H1 (cell line): ENCODE data around the gene LPO. TPM values are rescaled to one million over a fixed set of nuclear protein-coding genes. Genes with fewer than 3 reads are reported as not detected.

Experiments used
- CTCF ChIA-PET: fragments of 300-600 bp; sonication (Branson Sonifier 250); formaldehyde crosslinking; loops from one replicate; lab custom pipeline; 2021; ENCODE audit not compliant: partially characterized antibody; lab: Charles Lee
- POLR2A ChIA-PET: fragments of 300-600 bp; sonication (Branson Sonifier 250); formaldehyde crosslinking; loops from one replicate; lab custom pipeline; 2021; ENCODE audit warnings: inconsistent platforms; ENCODE audit not compliant: partially characterized antibody; lab: Charles Lee
- DNase-seq, 2 experiments: peaks; one replicate each; pipeline versions ENCODE4 v3.0.0 to v3.0.0-alpha.2; 2010 to 2022; ENCODE audit warnings: low spot score in 2 of 2, low read depth in 1 of 2, mixed read lengths in 1 of 2
- FAIRE-seq: peaks from 2 replicates; lab custom pipeline; 2011; peaks lifted over from hg19 to GRCh38; lab: Jason Lieb, UNC
- H2AFZ ChIP-seq: 2 replicates; pipeline ENCODE4 v1.8.1; 2012; ENCODE audit warnings: low read length, inconsistent platforms
- H2AK5ac ChIP-seq: 2 replicates; pipeline ENCODE4 v1.6.1; 2013; ENCODE audit warnings: low read depth, low read length
- H2BK120ac ChIP-seq: replicated peaks from 2 replicates; pipeline ENCODE3; 2013; ENCODE audit warnings: low read depth, low read length, inconsistent platforms
- H2BK12ac ChIP-seq: 2 replicates; pipeline ENCODE4 v1.6.1; 2013; ENCODE audit warnings: low read depth, low read length
- H2BK15ac ChIP-seq: 2 replicates; pipeline ENCODE4 v1.6.1; 2013; ENCODE audit warnings: low read length
- H2BK20ac ChIP-seq: 2 replicates; pipeline ENCODE4 v1.6.1; 2013; ENCODE audit warnings: low read length
- H2BK5ac ChIP-seq: 2 replicates; pipeline ENCODE4 v1.6.1; 2013; ENCODE audit warnings: low read depth, low read length
- H3K14ac ChIP-seq: 2 replicates; pipeline ENCODE4 v1.6.1; 2013; ENCODE audit warnings: inconsistent platforms; ENCODE audit not compliant: insufficient read length
- H3K18ac ChIP-seq: 2 replicates; pipeline ENCODE4 v1.6.1; 2013; ENCODE audit warnings: low read length; ENCODE audit errors: extremely low read depth
- H3K23ac ChIP-seq: 2 replicates; pipeline ENCODE4 v1.6.1; 2013; ENCODE audit warnings: inconsistent platforms; ENCODE audit not compliant: insufficient read length
- H3K23me2 ChIP-seq: 2 replicates; pipeline ENCODE4 v1.6.1; 2013; ENCODE audit warnings: low read depth, low read length
- H3K27ac ChIP-seq: 2 replicates; pipeline ENCODE4 v1.6.1; 2011; ENCODE audit warnings: low read depth, low read length, inconsistent platforms
- H3K27me3 ChIP-seq, 4 experiments: replicated peaks in 1 of 4; 1 replicate in 1 of 4; 2 replicates in 3 of 4; pipeline versions ENCODE4 v1.6.1 to v1.8.1; 2011 to 2013; ENCODE audit warnings: low read length in 3 of 4, mild to moderate bottlenecking in 3 of 4, inconsistent platforms in 2 of 4, mixed read lengths in 2 of 4, moderate library complexity in 1 of 4; ENCODE audit not compliant: control insufficient read depth in 3 of 4, insufficient read depth in 3 of 4; ENCODE audit errors: extremely low read depth in 1 of 4
- H3K36me3 ChIP-seq, 4 experiments: 2 replicates each; pipeline versions ENCODE4 v1.6.1 to v1.8.1; 2011 to 2013; ENCODE audit warnings: mild to moderate bottlenecking in 4 of 4, low read length in 3 of 4, moderate library complexity in 2 of 4, control low read depth in 1 of 4, inconsistent platforms in 1 of 4; ENCODE audit not compliant: insufficient read depth in 4 of 4, control insufficient read depth in 2 of 4
- H3K4ac ChIP-seq: replicated peaks from 2 replicates; pipeline ENCODE3; 2013; ENCODE audit warnings: low read length, low read depth, mixed read lengths, inconsistent platforms; ENCODE audit not compliant: insufficient read length
- H3K4me1 ChIP-seq, 4 experiments: replicated peaks in 1 of 4; 1 replicate in 1 of 4; 2 replicates in 3 of 4; pipeline versions ENCODE4 v1.6.1 to v1.8.1; 2011 to 2013; ENCODE audit warnings: low read length in 3 of 4, inconsistent platforms in 2 of 4, mixed read lengths in 1 of 4; ENCODE audit not compliant: insufficient read depth in 4 of 4, control insufficient read depth in 3 of 4
- H3K4me2 ChIP-seq, 2 experiments: 2 replicates each; pipeline versions ENCODE4 v1.6.1 to v1.8.1; 2011 to 2013; ENCODE audit warnings: low read depth in 2 of 2, low read length in 2 of 2, control low read depth in 1 of 2, inconsistent platforms in 1 of 2, mild to moderate bottlenecking in 1 of 2; ENCODE audit not compliant: insufficient read depth in 1 of 2
- H3K4me3 ChIP-seq, 4 experiments: fragments of 200-600, 300-600 bp in 1 of 4; sonication (generic), shearing (Covaris generic), sonication (Bioruptor Twin) in 1 of 4; 2 replicates each; pipeline versions ENCODE4 v1.5.1 to v1.8.1; 2011 to 2016; ENCODE audit warnings: low read length in 4 of 4, low read depth in 3 of 4, control low read depth in 2 of 4, inconsistent platforms in 2 of 4, mild to moderate bottlenecking in 2 of 4, mixed read lengths in 1 of 4, moderate library complexity in 1 of 4; ENCODE audit not compliant: insufficient read depth in 2 of 4; ENCODE audit errors: extremely low read depth in 1 of 4
- H3K56ac ChIP-seq: replicated peaks from 2 replicates; pipeline ENCODE3; 2013; ENCODE audit warnings: low read depth, mild to moderate bottlenecking, mixed read lengths, low read length, inconsistent platforms; ENCODE audit not compliant: insufficient read length
- H3K79me1 ChIP-seq: 2 replicates; pipeline ENCODE4 v1.6.1; 2013; ENCODE audit warnings: low read depth, low read length, control low read depth
- H3K79me2 ChIP-seq, 2 experiments: 2 replicates each; pipeline versions ENCODE4 v1.6.1 to v1.8.1; 2012 to 2013; ENCODE audit warnings: low read length in 2 of 2, mild to moderate bottlenecking in 2 of 2, inconsistent platforms in 1 of 2; ENCODE audit not compliant: insufficient read depth in 2 of 2, control insufficient read depth in 1 of 2
- H3K9ac ChIP-seq, 4 experiments: replicated peaks in 1 of 4; 1 replicate in 1 of 4; 2 replicates in 3 of 4; pipeline versions ENCODE4 v1.6.1 to v1.8.1; 2011 to 2013; ENCODE audit warnings: low read depth in 3 of 4, low read length in 3 of 4, control low read depth in 2 of 4, mild to moderate bottlenecking in 2 of 4, moderate library complexity in 2 of 4, inconsistent platforms in 1 of 4; ENCODE audit errors: extremely low read depth in 1 of 4
- H3K9me3 ChIP-seq, 2 experiments: 2 replicates each; pipeline versions ENCODE4 v1.6.1 to v1.8.1; 2012 to 2013; ENCODE audit warnings: mild to moderate bottlenecking in 2 of 2, moderate library complexity in 2 of 2, control low read depth in 1 of 2, inconsistent platforms in 1 of 2, low read depth in 1 of 2, low read length in 1 of 2, mixed read lengths in 1 of 2; ENCODE audit not compliant: insufficient read depth in 2 of 2
- H4K20me1 ChIP-seq, 2 experiments: replicated peaks in 1 of 2; 2 replicates each; pipeline versions ENCODE3 to v1.8.1; 2011 to 2013; ENCODE audit warnings: inconsistent platforms in 2 of 2, low read length in 2 of 2, mild to moderate bottlenecking in 1 of 2; ENCODE audit not compliant: insufficient read depth in 2 of 2, control insufficient read depth in 1 of 2
- H4K5ac ChIP-seq: 2 replicates; pipeline ENCODE4 v1.6.1; 2013; ENCODE audit warnings: low read length, low read depth, mixed read lengths, inconsistent platforms; ENCODE audit not compliant: insufficient read length
- H4K8ac ChIP-seq: 2 replicates; pipeline ENCODE4 v1.8.0; 2013; ENCODE audit warnings: mild to moderate bottlenecking, moderate library complexity, low read length, inconsistent platforms; ENCODE audit not compliant: insufficient read depth; ENCODE audit errors: extremely low read depth
- H4K91ac ChIP-seq: replicated peaks from 2 replicates; pipeline ENCODE3; 2013; ENCODE audit warnings: low read length, mixed read lengths, inconsistent platforms; ENCODE audit not compliant: insufficient read length
- BACH1 ChIP-seq: IDR thresholded peaks from 2 replicates; pipeline ENCODE4 v1.6.1; 2012; ENCODE audit warnings: low read length, improper control_type of control experiment
- BCL11A ChIP-seq, 2 experiments: IDR thresholded peaks; one replicate each; pipeline ENCODE4 v1.6.1; 2011; ENCODE audit warnings: low read depth in 2 of 2, low read length in 2 of 2, mild to moderate bottlenecking in 2 of 2
- GTF2F1 ChIP-seq: IDR thresholded peaks from 2 replicates; pipeline ENCODE4 v1.6.1; 2012; ENCODE audit warnings: low read depth, low read length, improper control_type of control experiment, borderline replicate concordance
- MAFK ChIP-seq: IDR thresholded peaks from 2 replicates; pipeline ENCODE4 v1.6.1; 2012; ENCODE audit warnings: low read depth, mild to moderate bottlenecking, improper control_type of control experiment, low read length
- POLR2A ChIP-seq, 2 experiments: IDR thresholded peaks; 1 replicate in 1 of 2; 2 replicates in 1 of 2; pipeline ENCODE4 v1.6.1; 2011; ENCODE audit warnings: low read depth in 2 of 2, low read length in 2 of 2, mild to moderate bottlenecking in 2 of 2; ENCODE audit errors: control extremely low read depth in 1 of 2
- POU5F1 ChIP-seq: IDR thresholded peaks from 2 replicates; pipeline ENCODE4 v1.6.1; 2011; ENCODE audit warnings: low read depth, mild to moderate bottlenecking, low read length, moderate library complexity
- RAD21 ChIP-seq, 2 experiments: IDR thresholded peaks in 1 of 2; conservative IDR thresholded peaks in 1 of 2; 2 replicates each; pipeline ENCODE4 v1.6.1; 2011; ENCODE audit warnings: low read depth in 2 of 2, low read length in 2 of 2, improper control_type of control experiment in 1 of 2, inconsistent platforms in 1 of 2, mild to moderate bottlenecking in 1 of 2, moderate library complexity in 1 of 2
- SP1 ChIP-seq: IDR thresholded peaks from 2 replicates; pipeline ENCODE4 v1.6.1; 2011; ENCODE audit warnings: low read depth, low read length
- SRF ChIP-seq: IDR thresholded peaks from 2 replicates; pipeline ENCODE4 v1.6.1; 2011; ENCODE audit warnings: mild to moderate bottlenecking, low read depth, low read length, moderate library complexity
- SUZ12 ChIP-seq: fragments of 200-600 bp; sonication (generic); IDR thresholded peaks from 2 replicates; pipeline ENCODE4 v1.6.1; 2012; ENCODE audit warnings: mild to moderate bottlenecking, inconsistent platforms, low read length, moderate library complexity, mixed read lengths
- TAF1 ChIP-seq: IDR thresholded peaks from 2 replicates; pipeline ENCODE4 v1.6.1; 2011; ENCODE audit warnings: mild to moderate bottlenecking, low read depth, low read length
- TEAD4 ChIP-seq: IDR thresholded peaks from 2 replicates; pipeline ENCODE4 v1.6.1; 2012; ENCODE audit warnings: low read depth, low read length, inconsistent platforms, mixed read lengths
- YY1 ChIP-seq: IDR thresholded peaks from 2 replicates; pipeline ENCODE4 v1.6.1; 2011; ENCODE audit warnings: low read depth, mild to moderate bottlenecking, low read length
- WGBS, 2 experiments: shearing (Covaris generic) in 1 of 2; methylation state at CpG; one replicate each; pipeline versions ENCODE4 v1.1.6 to v1.1.7; 2013 to 2015; ENCODE audit warnings: low lambda C conversion rate in 2 of 2, mixed read lengths in 2 of 2, inconsistent platforms in 1 of 2, low coverage in 1 of 2, missing lambda C conversion rate in 1 of 2; ENCODE audit not compliant: insufficient replicate concordance in 2 of 2, insufficient coverage in 1 of 2, insufficient read length in 1 of 2; ENCODE audit errors: extremely low coverage in 1 of 2, missing lambda C conversion rate in 1 of 2; 5-methylcytosine and 5-hydroxymethylcytosine counted together
- polyA plus RNA-seq, 7 experiments: library from polyadenylated mRNA; depleted of rRNA in 3 of 7; stranded (reverse) in 5 of 7; unstranded in 2 of 7; fragments of >200 nt in 5 of 7; fragments of 200-250 nt in 2 of 7; gene quantifications; 1 replicate in 5 of 7; 2 replicates in 1 of 7; 4 replicates in 1 of 7; pipeline versions ENCODE4 v1.2.1 to v1.2.3, GENCODE V29; 2011 to 2013; ENCODE audit warnings: missing spikeins in 2 of 7, mixed read lengths in 2 of 7
- total RNA-seq: library from RNA; stranded (reverse); fragmentation: NEBNext Ultra II Directional; extraction: Animal tissue kit (Norgen Biotek cat#: 25700); gene quantifications from 2 replicates; pipeline ENCODE4 v1.2.1, GENCODE V29; 2021

Gene LPO
- total and polyA plus RNA-seq, 2 of the 8 experiments (the other 6 are each of a cell fraction or from before 2014, with no cell fraction given): 0.38 to 0.52 TPM

GRCh38 chr17:58219007-58219788, 19.2 kb upstream of the LPO start, which contains the start of gene MKS1:
Gene MKS1, minus strand, starts transcription at chr17:58219255. Its CDS starts 25 bp downstream, at chr17:58219230.
- no peak within 1 kb of the TSS for H2BK120ac ChIP-seq
- H3K56ac ChIP-seq: no peak within 1 kb of the TSS
- peak within 1 kb of the TSS; percentile 50 to 91 (median 81) for H3K4me3 ChIP-seq
- no peak within 1 kb of the TSS for H2BK20ac ChIP-seq
- peak within 1 kb of the TSS; percentile 48 for H4K91ac ChIP-seq
- WGBS, 2 experiments: 6% methylated on average over 53 of the region's 56 CpGs; no CpG with 5 or more reads in 1 of the 2 experiments
- peaks cover 0 to 4% (median 0%) of the 10 kb centered on the region in 4 experiments; a peak in 1 of 8 replicates for H3K36me3 ChIP-seq
- no peak within 1 kb of the TSS for H3K4ac ChIP-seq
- CTCF ChIA-PET: interaction anchor here (0.5 to 13.2 kb wide), 11 partner anchors 9 to 930 kb away, joined by 3 to 127 read pairs (median 4); partner anchors contain the start of gene LPO
- no peak within 1 kb of the TSS for H2BK12ac ChIP-seq
- no peaks in the 10 kb centered on the region for H3K79me2 ChIP-seq
- peak within 1 kb of the TSS; percentile 65 to 84 for H3K4me2 ChIP-seq
- no peak within 1 kb of the TSS for H3K18ac ChIP-seq
- DNase-seq (peak; percentile 84 to 97), FAIRE-seq (no peak)
- H3K23ac ChIP-seq: no peak within 1 kb of the TSS
- H3K9me3 ChIP-seq: no peaks in the 10 kb centered on the region
- peaks cover 0 to 3% (median 0%) of the 10 kb centered on the region in 4 experiments; a peak in 2 of 7 replicates for H3K4me1 ChIP-seq
- no peaks in the 10 kb centered on the region for H3K79me1 ChIP-seq
- no peaks in the 10 kb centered on the region for H3K27me3 ChIP-seq
- H2BK15ac ChIP-seq: no peak within 1 kb of the TSS
- H2AK5ac ChIP-seq: no peak within 1 kb of the TSS
- H3K9ac ChIP-seq: peak within 1 kb of the TSS; percentile 42 to 67 (median 58)
- peak within 1 kb of the TSS; percentile 31 for H4K5ac ChIP-seq
- no peak within 1 kb of the TSS for H2BK5ac ChIP-seq
- peak within 1 kb of the TSS; percentile 47; the same call in 1 of the 2 replicates for H4K8ac ChIP-seq
- no peaks in the 10 kb centered on the region for H4K20me1 ChIP-seq
- POLR2A ChIA-PET: interaction anchor here (0.8 to 2.2 kb wide), 5 partner anchors 9 to 295 kb away, joined by 3 to 7 read pairs (median 4); partner anchors contain the start of gene MTMR4
- H3K27ac ChIP-seq: no peak within 1 kb of the TSS
- peak within 1 kb of the TSS; percentile 96 for H2AFZ ChIP-seq
- H3K23me2 ChIP-seq: peaks cover 5% of the 10 kb centered on the region; the same call in 1 of the 2 replicates
- no peak within 1 kb of the TSS for H3K14ac ChIP-seq
- TF ChIP-seq TEAD4 (no peak), SP1 (no peak), MAFK (no peak), YY1 (peak; percentile 95), RAD21 (IDR thresholded peaks at IDR 0.05 in 1 of 2, conservative IDR thresholded peaks at IDR 0.05 in 1 of 2; ENCODE audit: low read depth in 2 of 2, low read length in 2 of 2) (peak in 1 of 2 experiments; percentile 36; a peak in 3 of 4 replicates), SRF (peak; percentile 44; the same call in 1 of the 2 replicates), GTF2F1 (0 out of 2 replicates have a peak, but pooled peaks have one; percentile 48), POU5F1 (no peak), SUZ12 (no peak), POLR2A (IDR thresholded peaks at IDR 0.05; ENCODE audit: control extremely low read depth in 1 of 2, low read depth in 2 of 2, low read length in 2 of 2) (peak; percentile 60 to 84), TAF1 (peak; percentile 89), BACH1 (no peak), BCL11A (IDR thresholded peaks at IDR 0.05; ENCODE audit: low read depth in 2 of 2, low read length in 2 of 2) (no peak)
